Embryonic facial prominence (tissue), 1 donor: Measurements from ENCODE around the gene PRKAR2B.
"Not testable (repeated sequence)": the region's sequence is repeated elsewhere in the genome, so short reads cannot be mapped to it uniquely, and the experiment has no call there.

Experiments
- DNase-seq: peaks from one replicate; pipeline ENCODE4 v3.0.0-alpha.2; 2016; ENCODE audit errors: extremely low spot score

PRKAR2B gene

DNA sequence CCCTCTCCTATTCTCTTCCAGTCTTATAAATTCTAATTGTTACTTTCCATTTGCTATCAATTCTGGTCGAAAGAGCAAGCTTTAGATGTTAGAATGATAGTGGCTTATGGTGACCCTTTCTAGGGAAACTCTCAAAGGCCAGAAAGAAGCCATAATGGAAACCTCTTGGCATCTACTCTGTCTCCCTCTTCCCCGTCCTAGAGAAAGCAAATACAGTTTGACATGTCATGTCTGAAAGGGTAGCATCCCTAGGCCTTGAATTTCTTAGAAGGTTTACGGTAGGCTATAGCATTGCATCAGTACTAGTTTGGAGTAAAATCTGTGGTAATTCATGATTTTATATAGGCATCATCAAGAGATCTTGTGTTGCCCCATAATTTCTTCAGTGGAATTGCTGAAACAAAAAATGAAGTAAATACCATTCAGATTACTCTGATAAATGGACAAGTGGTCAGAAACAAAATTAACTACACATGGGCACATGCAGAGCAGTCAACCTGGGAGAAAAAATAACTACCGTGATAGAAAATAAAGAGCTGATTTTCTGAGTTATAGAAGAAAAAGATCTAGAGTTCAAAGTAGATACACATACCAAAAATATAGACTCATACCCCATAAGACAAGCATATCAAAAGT lies 4.4 kb downstream of the PRKAR2B start:
- no peak for DNase-seq

DNA sequence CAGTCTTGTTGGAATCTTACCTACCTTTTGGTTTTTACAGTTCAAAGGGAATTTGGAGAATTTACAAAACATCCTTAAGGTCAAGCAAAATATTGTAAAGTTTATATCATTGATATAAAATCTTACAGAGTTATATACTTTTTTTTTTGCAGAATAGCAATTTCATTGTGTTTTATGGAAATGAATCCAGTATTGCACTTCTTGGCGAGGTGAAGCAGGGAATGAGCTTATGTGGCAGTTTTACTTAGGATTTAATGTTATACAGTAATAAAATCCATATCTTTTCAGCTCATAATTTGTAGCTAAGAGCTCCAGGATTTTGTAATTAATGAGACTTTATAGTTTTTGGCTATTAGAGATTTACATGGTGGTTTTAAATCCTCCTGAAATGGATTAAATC lies 5.0 kb downstream of the PRKAR2B start:
- no peak for DNase-seq

DNA sequence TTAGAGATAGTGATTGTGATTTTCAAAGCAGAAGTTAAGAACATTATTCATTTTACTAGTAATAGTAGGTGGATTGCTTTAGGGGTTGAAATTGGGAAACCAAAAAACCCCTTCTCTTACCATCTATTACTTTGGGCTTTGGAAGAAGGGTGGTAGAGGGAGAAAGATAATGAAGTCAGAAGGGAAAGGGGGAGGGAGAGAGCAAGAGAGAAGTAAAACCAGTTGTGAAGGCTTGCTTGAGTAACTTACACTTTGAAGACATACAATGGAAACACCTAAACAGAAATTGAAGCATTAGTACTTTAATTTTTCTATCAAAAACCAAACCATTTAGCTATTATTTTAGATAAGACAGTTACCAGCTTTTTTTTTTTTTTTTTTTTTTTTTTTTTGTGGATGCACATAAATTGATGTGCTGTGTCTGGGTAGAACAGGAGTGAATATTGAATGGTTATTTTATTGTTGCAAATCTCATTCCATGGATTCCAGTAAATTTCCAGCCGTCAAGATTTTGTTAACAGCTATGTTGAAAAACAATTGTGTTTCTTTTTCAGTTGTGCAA lies 5.5 kb downstream of the PRKAR2B start:
- DNase-seq, result no peak

DNA sequence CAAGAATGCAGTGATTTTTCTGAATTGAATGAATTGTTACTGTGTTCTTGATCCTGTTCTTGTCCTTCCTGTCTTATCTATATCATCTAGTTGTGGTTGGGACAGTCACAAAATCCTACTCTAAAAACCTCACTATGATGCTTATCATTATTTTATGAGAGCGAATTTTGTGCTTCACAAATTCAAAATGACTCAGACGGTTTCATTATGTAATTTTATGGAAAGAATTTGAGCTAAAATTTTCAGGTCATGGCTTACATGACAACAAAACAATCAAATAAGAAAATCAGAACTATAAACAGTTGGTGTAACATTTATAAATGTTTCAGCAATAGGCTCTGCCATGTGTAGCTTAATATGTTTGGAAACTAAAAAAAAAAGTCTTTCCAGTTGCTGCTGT lies 6.9 kb downstream of the PRKAR2B start:
- DNase-seq, result no peak

DNA sequence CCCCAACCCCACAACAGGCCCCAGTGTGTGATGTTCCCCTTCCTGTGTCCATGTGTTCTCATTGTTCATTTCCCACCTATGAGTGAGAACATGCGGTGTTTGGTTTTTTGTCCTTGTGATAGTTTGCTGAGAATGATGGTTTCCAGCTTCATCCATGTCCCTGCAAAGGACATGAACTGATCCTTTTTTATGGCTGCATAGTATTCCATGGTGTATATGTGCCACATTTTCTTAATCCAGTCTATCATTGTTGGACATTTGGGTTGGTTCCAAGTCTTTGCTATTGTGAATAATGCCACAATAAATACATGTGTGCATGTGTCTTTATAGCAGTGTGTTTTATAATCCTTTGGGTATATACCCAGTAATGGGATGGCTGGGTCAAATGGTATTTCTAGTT lies 10.5 kb downstream of the PRKAR2B start:
- not testable (repeated sequence) for DNase-seq

DNA sequence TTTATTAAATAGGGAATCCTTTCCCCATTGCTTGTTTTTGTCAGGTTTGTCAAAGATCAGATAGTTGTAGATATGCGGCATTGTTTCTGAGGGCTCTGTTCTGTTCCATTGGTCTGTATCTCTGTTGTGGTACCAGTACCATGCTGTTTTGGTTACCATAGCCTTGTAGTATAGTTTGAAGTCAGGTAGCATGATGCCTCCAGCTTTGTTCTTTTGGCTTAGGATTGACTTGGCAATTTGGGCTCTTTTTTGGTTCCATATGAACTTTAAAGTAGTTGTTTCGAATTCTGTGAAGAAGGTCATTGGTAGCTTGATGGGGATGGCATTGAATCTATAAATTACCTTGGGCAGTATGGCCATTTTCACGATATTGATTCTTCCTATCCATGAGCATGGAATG lies 11.6 kb downstream of the PRKAR2B start:
- not testable (repeated sequence) for DNase-seq

DNA sequence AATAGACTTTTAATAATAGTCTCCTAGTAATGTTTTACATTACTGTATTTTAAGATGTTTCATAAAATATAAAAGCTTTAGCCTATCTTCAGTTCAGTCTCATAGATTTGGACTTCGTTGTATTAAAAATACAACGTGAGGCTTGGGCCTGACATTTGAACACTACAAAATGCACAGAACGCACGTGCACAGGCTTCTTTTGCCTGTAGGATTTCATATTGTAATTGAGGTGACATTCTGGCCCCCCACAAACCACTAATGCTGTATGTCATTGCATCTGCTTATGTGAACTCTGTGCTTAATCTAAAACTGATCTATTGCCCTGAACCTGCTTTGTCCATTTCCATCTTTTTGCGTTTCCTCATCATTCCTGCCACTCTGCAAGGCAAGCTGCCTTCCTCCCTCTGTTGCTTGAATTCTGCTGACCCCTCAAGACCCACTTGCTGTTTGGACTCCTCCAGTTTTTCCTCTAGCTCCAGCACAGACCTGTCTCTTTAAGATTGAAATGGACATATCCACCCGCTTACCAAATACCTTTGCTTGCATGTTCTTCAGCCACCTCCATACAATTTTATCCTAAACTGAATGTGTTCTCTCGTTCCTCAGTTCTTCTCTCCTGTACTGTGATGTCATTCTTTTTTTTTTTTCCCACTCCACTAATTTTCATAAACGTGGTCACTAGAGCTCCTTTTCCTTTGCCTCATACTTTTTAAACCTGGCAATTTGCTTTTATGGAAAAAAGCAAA lies 12.4 kb downstream of the PRKAR2B start:
- DNase-seq, result no peak

DNA sequence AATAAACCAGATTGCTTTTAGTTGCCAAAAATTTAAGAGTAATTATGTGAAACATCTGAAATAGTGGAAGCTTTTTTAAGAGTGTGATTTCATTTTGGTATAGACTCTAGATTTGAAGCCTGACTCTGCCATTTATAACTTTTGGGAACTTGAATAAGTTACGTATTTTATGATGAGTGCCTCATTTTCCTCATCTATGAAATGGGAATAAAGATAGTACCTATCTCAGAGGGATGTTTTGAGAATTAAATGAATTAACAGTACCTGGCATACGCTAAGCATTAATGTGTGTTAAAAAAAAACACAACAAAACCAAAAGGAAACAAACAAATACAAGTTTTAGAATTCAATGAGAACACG lies 12.9 kb downstream of the PRKAR2B start:
- no peak for DNase-seq

DNA sequence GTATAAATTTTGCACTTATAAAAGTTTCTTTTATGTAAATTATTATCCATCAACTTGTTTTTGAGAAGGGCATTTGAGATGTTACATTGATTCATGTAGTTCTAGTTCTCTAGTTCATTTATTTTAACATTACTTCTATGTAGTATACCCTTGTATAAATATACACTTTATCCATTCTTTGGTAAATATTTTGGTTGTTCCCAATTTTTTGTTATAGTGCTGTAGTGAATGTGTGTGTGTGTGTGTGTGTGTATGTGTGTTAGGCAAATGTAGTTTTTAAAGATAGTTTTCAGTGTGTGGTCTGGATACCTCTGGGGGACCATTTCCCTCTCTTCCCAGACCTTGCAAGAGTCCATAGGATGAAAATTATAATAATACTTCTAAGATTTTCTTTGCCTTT lies 15.0 kb downstream of the PRKAR2B start:
- DNase-seq, result no peak

DNA sequence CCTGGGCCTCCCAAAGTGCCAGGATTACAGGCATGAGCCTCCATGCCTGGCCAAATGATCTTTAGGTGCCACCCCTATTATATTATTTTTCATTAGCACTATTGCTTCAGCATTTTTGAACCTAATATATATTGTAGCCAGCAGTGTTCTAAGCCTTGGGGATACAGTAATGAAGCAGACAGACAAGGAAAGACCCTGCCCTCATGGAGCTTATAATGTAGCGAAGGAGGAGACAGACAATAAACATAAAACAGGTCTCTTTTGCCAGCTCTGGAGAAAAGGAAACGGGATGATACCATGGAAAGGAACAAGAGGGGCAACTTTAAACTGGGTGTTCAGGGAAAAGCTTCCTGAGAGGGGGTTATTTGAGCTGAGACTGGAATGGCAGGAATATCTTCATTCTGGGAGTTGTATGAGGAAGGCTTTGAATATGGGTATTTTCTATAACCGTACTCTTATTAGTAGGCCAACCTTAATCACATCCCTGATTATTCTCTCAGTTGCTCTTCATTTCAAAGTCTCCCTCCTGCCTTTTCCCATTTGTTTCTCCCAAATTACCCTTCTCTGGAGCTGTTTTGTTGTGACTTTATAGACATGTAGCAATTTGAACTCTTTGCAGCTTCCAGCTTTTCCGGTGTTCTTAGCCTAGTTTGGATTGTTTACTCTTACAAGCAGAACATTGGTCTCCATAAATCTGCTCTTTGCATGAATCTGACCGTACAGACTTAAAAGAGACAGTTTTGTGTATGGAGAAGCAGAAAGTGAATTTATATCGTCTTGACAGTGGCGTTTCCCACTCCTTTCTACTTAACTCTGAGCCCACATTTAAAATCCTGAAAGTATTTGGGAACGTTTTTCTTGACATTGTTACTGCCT lies 19.0 kb downstream of the PRKAR2B start:
- no peak for DNase-seq

DNA sequence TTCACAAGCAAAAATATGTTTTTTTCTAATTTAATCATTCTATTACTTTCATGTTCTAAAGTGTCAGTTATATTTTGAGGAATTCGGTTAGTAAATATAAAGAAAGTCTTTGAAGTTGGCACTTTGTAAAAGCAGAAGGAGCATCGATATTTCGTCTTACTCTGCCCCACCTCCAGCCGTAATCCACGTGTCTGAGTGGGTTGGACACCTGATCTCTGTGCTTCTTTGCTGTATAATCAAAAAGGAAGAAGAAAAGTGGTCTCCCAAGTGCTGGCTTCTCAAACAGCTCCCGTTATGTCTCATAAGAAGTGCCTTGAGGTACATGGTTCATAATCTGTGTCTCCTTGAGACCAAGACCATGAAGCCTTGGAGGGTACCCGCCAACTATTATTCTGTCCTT lies 19.8 kb downstream of the PRKAR2B start:
- no peak for DNase-seq

DNA sequence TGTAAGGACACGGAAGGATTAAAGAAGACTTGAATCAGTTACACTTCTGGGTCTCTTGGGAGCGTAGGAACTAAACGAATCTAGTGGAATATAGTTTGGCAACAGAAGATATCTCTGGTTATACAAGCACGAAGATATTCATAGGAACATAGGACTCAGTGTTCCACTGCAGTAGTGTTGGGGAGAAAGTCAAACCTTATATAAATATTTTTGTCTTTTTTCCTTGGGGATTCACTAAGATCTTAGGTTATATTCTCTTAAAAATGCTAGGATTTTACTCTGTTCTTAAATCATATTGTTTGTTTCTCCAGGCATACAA lies 21.4 kb downstream of the PRKAR2B start:
- no peak for DNase-seq

DNA sequence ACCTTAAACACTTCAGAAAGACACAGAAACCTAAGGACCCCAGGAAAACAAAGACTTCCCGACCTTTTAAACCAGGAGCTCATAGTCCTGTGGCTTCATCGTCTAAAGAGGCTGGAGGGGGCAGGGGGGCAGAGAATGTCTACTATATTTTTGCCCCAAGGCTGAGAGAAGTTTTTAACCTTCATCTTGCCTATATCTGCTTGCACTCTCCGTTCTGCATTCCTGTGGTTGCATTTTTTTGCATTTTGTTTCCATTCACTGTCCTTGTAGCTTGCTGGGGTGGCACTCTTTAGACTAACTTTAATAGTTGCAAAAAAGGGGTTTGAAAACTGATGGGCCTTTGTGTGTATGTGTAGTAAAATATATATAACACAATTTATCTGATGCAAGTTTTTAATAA lies 23.7 kb downstream of the PRKAR2B start:
- DNase-seq, result no peak

DNA sequence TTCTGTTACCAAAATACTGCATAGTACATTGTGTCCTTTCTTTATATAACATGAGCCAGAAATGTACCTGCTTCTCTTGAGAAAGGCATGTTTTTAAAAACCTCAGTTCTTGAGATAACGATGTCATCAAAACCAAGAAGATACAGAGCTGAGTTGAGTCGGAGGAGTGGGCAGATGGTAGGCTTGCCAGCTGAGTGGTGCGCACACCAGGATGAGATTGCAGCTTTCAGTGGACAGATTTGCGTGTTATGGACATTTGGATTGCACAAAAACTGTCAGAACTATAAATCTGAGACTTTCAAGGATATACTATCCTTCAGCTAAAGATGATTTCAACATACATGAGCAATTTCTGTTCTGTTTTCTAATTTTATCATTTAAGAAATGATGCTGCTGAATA lies 25.0 kb downstream of the PRKAR2B start:
- DNase-seq, result no peak

DNA sequence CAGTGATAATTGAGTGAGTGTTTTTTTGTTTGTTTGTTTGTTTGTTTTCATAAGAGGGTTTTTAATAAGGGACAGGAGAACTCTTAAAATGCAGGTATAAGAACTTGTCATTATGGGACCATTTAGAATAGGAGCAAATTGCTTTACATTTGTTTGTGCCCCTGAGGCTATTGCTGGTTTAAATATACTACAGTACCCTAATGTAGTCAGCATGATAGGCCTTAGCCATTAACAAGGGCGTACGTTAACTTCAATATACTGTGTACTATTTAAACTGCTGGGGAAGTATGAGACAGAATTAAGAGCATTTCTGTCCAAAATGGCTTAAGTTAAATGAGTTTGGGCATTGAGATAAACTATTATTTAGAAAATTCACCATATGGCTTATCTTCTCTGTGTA lies 26.2 kb downstream of the PRKAR2B start:
- no peak for DNase-seq

DNA sequence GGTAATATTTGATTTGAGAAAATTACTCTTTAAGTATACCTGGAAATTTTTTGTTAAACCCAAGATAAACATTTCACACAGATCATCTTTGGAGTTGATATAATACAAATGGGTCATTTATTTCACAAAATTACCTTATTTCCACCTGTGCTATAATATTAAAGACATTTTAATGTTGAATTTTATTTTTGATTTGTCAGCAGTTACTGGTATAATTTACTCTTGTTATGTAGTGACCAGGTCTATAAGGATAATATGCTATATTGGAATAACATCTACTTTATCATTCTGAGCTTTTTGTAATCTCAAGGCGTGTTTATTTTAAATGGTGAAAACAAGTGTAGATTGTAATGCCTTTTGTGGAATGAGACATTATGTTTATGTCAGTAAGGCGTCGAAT lies 26.6 kb downstream of the PRKAR2B start:
- no peak for DNase-seq

DNA sequence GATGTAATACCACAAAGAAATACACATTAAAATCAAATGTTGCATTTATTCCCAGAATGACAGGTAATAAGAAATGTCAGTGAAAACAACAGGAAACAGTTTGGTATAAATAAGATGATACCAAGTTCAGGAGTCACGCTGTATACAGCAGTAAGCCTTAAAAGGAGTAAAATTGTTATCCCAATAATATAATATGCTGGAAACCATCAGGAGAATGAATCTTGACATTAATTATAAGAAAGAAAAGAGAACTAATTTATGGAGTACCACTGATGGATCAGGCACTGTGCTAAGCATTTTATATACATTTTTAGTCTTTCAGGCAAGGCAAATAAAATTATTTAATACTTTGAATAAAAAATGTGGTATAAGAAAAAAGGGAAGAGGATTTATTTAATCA lies 27.6 kb downstream of the PRKAR2B start:
- no peak for DNase-seq

DNA sequence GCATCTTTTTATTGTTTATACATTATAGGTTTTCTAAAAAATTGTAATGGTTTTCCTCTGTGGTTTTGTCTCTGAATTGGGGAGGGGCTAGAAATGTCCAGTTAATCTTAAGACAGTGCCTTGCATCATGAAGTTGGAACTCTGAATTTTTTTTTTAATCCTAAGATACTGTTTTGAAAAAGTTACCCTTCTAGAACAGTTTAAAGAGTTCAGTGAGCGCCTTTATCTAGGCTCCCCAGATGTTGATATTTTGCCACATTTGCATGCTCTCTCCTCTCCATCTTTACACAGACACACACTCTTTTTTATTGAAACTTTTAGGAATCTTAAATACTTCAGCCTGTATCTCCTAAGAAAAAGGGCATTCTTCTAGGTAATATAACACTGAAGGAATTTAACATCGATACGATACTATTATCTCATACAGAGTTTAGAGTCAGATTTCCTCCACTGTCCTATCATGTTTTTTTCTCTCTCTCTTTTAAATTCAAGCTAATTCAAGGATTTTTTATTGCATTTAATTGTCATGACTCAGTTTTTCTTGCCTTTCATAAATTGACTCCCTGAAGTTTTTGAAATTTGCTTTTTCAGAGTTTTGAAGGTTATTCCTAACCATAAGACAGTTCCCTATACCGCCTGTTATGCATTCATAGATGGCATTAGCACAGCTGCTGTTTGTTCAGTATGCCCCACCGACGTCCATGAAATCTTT lies 31.5 kb downstream of the PRKAR2B start:
- no peak for DNase-seq

DNA sequence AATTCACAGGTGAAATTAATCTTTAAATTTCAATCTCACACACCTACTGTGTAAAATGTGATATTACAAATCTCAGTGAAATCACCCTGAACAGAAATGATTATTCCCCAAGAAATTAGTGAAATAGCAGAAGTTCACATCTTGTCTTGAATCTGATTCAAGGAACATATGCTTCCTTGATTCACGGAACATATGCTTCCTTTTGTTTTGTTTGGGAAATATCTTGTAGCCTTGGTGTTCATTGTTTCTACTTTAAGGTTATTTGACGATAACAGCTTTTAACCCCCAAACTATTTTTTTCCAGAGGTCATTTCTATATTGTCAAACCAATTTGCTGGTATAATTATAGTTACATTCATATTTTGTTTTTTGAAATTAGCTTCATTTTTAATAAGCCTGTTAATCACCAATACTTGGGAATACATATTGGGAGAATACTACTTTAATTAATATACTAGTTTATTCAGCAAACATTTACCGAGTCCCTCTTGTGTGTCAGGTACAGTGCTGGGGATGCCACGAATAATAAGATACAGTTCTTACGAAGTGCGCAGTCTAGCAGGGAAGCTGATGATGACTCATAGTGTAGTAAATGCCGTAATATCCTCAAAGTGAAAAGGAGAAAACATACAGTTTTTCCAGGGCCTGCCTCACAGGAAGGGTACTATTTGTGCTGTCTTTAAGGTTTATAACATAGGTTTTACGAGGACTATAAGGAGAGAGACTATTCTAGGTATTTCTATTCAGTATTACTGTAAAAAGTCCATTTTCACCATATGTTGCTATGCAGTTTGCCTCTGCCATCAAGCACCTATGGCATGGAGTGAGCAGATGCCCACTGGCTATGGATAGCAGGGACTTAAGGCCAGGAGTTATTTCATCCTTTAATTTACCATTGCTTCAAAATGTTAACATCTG lies 32.5 kb downstream of the PRKAR2B start:
- no peak for DNase-seq

DNA sequence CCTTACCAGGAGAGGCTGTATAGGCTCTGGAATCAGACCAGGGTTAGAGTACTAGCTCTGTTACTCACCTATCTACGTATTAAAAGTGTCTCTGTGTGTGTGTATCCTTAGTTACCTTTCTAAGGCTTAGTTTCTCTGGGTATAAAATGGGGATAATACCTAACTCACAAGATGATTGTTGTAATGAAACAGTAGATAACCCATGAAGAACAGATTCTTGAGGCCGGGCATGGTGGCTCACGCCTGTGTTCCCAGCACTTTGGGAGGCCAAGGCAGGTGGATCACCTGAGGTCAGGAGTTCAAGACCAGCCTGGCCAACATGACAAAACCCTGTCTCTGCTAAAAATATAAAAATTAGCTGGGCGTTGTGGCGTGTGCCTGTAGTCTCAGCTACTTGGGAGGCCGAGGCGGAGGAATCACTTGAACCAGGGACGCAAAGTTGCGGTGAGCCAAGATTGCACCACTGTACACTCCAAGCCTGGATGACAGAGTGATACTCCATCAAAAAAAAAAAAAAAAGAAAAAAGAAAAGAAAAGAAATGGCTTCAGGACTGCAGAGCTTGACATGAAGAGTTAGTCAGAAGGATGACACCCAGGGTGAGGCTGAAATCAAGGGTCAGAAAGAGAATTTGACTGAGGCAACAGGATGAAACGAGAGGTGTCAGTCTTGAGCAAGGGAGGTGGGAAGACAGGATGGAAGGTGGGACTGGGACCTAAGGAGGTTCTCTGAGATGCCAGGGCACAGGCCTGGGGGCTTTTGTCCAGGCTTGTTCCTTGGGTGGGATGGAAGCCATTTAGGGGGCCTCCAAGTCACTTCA lies 33.4 kb downstream of the PRKAR2B start:
- DNase-seq, result no peak
